Breast epithelium (tissue), 3 donors: Measurements from ENCODE around the gene SIAH3.

Experiments
- POLR2AphosphoS5 ChIP-seq, 3 donors: sonication (generic); formaldehyde crosslinking; IDR thresholded peaks; one replicate each; pipeline ENCODE4 v1.6.1; 2017; ENCODE audit warnings: antibody characterized with exemption in 3 of 3
- TF ChIP-seq, protein P1 (sequence below), 3 donors: fragments of 450-650 bp; IDR thresholded peaks; one replicate each; pipeline ENCODE4 v1.5.1; 2016 to 2017; ENCODE audit warnings: antibody characterized with exemption in 3 of 3, mild to moderate bottlenecking in 3 of 3, moderate library complexity in 3 of 3

DNA sequence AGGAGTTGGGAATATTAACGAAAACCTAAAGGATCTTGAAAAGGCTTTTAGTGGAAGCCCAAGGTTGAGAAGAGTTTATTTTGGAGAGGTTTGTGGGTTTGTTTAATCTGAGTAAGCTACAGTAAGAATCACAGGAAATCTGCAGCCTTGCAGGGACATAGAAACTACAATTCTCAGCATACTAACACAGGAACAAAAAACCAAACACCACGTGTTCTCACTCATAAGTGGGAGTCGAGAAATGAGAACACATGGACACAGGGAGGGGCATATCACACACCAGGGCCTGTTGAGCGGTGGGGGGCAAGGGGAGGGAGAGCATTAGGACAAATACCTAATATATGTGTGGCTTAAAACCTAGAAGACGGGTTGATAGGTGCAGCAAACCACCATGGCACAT is 8.7 kb upstream of the SIAH3 start:
- TF ChIP-seq, protein P1, sequence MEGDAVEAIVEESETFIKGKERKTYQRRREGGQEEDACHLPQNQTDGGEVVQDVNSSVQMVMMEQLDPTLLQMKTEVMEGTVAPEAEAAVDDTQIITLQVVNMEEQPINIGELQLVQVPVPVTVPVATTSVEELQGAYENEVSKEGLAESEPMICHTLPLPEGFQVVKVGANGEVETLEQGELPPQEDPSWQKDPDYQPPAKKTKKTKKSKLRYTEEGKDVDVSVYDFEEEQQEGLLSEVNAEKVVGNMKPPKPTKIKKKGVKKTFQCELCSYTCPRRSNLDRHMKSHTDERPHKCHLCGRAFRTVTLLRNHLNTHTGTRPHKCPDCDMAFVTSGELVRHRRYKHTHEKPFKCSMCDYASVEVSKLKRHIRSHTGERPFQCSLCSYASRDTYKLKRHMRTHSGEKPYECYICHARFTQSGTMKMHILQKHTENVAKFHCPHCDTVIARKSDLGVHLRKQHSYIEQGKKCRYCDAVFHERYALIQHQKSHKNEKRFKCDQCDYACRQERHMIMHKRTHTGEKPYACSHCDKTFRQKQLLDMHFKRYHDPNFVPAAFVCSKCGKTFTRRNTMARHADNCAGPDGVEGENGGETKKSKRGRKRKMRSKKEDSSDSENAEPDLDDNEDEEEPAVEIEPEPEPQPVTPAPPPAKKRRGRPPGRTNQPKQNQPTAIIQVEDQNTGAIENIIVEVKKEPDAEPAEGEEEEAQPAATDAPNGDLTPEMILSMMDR (IDR thresholded peaks at IDR 0.05) = no peak
- no peak for TF ChIP-seq POLR2AphosphoS5 (IDR thresholded peaks at IDR 0.05)
